Keratinocyte (primary cell): ENCODE measurements around the gene KRTAP4-6.
"Not testable (repeated sequence)": the region's sequence is repeated elsewhere in the genome, so short reads cannot be mapped to it uniquely, and the experiment has no call there.

Experiments
- EZH2 ChIP-seq: IDR thresholded peaks from one replicate; pipeline ENCODE4 v1.6.1; 2012; ENCODE audit warnings: inconsistent platforms, mild to moderate bottlenecking, low read length, moderate library complexity
- TF ChIP-seq, protein P1 (sequence below), 3 experiments: IDR thresholded peaks in 1 of 3; conservative IDR thresholded peaks in 1 of 3; optimal IDR thresholded peaks in 1 of 3; 2 replicates in 2 of 3; 3 replicates in 1 of 3; pipeline versions ENCODE3 to v1.5.1; 2011; ENCODE audit warnings: low read length in 3 of 3, mild to moderate bottlenecking in 3 of 3, moderate library complexity in 2 of 3, control low read depth in 1 of 3, inconsistent platforms in 1 of 3; ENCODE audit not compliant: insufficient read depth in 2 of 3; ENCODE audit errors: extremely low read depth in 1 of 3

GRCh38 chr17:41108728-41109386, 31.5 kb downstream of the KRTAP4-6 start:
- TF ChIP-seq, protein P1, sequence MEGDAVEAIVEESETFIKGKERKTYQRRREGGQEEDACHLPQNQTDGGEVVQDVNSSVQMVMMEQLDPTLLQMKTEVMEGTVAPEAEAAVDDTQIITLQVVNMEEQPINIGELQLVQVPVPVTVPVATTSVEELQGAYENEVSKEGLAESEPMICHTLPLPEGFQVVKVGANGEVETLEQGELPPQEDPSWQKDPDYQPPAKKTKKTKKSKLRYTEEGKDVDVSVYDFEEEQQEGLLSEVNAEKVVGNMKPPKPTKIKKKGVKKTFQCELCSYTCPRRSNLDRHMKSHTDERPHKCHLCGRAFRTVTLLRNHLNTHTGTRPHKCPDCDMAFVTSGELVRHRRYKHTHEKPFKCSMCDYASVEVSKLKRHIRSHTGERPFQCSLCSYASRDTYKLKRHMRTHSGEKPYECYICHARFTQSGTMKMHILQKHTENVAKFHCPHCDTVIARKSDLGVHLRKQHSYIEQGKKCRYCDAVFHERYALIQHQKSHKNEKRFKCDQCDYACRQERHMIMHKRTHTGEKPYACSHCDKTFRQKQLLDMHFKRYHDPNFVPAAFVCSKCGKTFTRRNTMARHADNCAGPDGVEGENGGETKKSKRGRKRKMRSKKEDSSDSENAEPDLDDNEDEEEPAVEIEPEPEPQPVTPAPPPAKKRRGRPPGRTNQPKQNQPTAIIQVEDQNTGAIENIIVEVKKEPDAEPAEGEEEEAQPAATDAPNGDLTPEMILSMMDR (optimal IDR thresholded peaks at IDR 0.05 in 1 of 3, IDR thresholded peaks at IDR 0.05 in 1 of 3, conservative IDR thresholded peaks at IDR 0.05 in 1 of 3; ENCODE audit: extremely low read depth in 1 of 3, insufficient read depth in 2 of 3, low read length in 3 of 3): not testable (repeated sequence)
- not testable (repeated sequence) for TF ChIP-seq EZH2
